NCI-H146 treated with DMSO at 0.1 percent for 48 hours (cell line): Measurements from ENCODE around the gene BTNL3.

Experiments used
- DNase-seq: peaks from one replicate; lab custom pipeline; 2025; ENCODE audit not compliant: unreplicated experiment; lab: John Stamatoyannopoulos, UW

BTNL3 gene

DNA sequence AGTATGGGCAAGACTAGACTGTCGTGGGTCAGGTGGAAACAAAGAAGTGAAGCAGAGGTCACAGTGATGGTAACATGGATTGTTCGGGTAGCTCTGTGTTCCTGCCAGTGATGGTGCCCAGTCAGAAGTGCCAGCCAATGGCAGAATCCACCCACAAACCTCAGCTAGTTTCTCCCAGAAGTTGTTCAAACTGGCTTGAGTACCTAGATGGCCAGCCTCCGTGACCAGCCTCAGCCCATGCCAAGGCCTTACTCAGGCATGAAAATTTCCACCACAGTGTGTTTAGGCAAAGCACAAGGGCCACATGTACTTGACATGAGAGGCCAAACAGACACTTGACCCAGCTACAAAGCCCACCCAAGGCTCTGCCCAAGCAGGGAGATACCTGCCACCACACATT, 32.0 kb downstream of the BTNL3 start:
- no peak for DNase-seq

DNA sequence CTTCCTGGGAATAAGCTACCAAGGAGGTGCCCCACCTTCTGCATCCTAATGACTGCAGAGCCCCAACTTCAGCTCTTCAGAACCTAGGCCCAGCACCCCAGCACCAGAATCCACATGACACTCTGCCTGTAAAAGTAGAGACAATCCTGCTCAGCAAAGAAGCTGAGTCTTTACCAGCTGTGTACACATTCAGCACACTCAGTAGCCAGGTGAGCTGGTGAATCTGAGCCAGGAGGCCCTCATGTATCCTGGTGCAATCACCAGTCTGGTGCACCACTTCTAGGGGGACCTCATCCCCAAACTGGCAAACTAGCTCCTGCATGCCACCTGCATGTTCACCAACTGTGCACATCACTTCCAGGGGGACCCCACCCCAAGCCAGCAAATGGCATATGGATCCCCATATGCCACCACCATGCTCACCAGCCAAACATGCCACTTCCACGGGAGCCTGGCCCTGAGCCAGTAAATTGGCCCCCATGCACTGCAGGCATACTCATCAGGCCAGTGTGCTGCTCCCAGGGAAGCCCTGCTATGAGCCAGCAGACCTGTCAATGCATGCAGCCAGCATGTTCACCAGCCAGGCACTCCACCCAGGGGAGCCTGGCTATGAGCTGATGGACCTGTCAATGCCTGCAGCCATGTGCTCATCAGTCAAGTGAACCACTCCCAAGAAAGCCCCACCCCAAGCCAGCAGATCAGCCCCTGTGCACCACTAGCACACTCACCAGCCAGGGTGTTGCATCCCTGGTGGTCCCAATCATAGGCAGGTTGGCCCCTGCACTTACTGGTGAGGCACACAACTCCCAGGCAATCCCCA, 35.8 kb downstream of the BTNL3 start:
- DNase-seq, result no peak

DNA sequence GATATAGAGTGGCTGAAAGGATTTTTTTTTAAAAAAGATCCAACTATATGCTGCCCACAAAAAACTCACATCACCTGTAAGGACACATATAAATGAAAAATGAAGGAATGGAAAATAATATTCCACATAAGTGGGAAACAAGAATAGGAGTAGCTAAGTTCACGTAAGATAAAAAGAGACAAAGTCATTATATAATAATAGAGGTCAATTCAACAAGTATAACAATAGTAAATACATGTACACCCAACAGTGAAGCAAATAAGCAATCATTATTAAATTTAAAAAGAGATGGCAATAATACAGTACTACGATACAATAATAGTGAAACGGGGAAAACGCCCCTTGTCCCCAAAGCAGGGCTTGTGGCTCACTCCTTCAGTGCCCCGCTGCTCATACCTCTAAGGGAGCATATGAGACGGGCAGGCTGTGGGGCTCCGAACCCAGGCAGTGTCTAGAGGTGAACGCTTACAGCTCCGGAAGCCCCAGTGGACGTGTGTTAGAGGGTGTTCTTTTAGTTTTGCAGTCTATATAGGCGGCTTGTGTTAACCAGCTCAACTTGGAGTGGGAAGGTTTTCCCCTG, 38.9 kb downstream of the BTNL3 start:
- DNase-seq, result no peak

DNA sequence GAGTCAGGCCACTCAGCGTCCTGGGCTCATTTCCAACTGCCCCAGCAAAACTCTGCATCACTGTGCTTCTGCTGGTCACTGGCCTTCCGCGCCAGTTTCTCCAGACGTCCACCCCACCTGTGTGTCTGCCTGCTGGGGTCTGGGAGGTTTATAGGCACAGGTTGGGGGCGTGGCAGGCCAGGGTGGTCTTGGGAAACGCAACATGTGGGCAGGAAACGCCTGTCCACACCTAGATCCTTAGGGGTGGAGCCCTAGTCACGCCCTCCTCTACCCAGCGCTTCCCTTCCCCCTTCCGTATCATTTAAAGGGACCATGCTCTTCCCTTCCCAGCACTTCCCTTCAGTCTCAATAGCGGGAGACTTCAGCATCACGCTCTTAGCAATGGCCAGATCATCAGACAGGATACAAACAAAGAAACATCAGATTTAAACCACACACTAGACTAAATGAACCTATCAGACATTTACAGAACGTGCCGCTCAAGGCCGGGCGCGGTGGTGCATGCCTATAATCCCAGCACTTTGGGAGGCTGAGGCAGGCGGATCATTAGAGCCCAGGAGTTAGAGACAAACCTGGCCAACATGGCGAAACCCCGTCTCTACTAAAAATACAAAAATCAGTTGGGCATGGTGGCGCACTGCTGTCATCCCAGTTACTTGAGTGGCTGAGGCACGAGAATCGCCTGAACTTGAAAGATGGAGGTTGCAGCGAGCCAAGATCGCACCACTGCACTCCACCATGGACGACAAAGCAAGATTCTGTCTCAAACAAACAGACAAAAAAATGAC, 39.6 kb downstream of the BTNL3 start:
- no peak for DNase-seq

DNA sequence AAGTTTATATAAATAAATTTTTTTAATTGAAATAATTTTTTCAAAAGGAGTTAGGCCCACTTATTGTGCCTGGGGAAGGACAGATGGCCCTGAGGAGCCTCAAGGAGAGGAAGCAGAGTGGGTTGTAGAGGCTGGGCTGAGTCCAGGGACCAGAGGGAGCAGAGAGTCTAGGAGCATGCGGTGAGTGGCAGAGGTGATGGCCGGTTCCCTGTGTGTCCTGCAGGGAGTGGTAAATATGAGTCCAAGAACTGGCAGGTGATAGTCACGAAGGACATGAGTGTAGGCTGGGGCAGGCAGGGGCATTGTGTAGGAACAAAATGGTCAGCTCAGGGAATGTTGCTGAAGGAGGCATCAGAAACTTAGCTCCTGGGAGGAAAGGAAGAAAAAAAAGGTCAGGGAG, 43.1 kb downstream of the BTNL3 start:
- DNase-seq, result no peak

DNA sequence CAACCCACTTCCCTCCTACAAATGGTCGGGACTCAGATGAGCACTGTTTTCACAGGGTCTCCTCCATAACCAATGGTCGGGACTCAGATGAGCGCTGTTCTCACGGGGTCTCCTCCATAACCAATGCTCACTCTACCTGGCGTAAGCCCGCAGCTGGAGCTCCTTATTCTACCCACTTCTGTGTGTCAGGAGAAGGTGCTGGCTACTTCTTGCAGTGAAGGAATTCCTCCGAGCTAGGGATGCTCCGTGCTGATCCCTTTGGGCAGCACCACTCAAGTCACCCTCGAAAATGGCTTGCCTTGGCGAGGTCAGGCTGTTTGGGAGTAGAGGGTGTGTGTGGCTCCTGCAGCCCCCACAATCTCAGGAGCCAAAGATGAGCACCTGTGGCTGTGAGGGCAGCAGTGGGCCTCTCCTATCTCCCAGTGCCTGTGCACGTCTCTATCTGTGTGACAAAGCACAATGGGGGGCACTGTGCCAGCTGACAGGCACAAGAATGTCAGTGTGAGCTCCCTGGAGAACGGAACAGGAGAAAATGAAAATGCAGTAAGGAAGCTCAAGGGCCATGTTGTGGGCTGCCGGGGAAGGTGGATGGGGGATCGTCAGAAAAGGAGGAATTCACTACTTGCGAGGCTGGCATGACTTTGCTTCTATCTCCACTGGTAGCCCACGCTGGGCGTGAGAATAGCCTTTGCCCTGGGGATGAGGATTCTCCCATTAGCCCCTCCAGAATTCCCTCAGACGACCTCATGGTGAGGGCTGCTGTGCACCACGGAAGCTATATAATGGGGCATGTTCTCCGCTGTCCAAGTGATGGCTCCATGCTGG, 47.6 kb downstream of the BTNL3 start:
- DNase-seq, result no peak

DNA sequence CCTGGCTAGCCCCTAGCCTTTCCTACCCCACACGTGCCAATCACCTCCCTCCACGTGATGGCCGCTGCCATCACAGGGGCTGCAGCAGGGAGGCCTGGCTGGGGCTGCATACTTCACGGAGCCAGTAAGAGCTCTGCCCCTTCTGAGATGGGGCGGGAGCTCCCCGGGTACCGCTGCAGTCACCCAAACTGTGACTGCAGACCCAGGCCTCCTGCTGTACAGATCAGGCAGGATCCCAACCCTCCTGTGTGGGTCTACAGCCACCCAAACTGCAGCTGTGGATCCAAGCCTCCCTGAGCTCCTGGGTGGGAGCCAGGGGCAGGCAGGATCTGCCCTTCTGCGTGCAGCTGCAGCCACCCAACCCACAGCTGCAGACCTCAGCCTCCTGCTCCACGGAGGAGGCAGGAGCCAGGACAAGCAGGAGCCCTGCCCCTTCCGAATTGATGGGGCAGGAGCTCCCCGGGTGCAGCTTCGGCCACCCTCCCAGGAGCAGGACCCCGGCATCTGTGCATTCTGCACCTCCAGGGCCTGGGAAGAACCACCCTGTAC, 48.2 kb downstream of the BTNL3 start:
- DNase-seq, result no peak

DNA sequence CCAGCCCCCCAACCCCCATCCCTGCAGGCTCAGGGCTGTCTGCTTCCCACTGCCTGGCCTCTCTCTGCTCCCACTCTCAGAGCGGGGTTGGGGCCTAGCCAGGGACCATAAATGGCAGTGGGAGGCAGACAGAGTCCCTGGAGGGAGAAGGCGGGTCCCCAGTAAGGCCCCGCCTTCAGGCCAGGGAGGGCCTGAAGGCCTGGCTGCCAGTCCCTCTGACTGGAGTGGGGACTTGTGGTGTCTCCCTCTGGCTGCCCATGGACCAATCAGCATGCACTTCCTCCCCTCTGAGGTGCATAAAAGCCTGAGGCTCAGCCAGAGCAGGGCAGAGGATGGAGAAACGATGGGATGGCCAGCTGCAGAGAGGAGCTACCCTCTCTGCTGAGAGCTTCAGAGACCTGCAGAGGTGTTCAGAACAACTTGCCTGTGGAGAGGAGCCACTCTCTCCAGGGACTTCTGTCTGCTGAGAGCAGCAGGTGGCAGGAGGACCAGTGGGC, 48.8 kb downstream of the BTNL3 start:
- no peak for DNase-seq

DNA sequence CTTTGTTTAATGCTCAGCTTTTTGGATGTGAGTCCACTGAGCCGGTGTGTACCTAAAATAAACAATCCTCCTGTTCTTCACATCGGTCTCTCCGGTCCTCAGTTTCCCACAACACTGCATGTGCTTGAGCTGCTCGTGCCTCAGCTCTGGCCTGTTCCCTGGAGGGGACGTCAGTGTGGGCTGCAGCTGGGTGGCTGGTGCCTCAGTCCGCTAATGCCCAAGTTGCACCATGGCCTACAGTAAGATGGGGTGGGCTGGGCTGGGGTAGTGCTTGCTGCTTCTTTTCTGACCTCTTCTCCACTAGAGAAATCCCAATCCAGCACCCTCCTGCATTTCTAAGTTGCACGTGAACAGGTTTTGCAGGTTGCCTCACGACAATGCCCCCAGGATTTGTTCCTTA, 50.8 kb downstream of the BTNL3 start:
- no peak for DNase-seq

DNA sequence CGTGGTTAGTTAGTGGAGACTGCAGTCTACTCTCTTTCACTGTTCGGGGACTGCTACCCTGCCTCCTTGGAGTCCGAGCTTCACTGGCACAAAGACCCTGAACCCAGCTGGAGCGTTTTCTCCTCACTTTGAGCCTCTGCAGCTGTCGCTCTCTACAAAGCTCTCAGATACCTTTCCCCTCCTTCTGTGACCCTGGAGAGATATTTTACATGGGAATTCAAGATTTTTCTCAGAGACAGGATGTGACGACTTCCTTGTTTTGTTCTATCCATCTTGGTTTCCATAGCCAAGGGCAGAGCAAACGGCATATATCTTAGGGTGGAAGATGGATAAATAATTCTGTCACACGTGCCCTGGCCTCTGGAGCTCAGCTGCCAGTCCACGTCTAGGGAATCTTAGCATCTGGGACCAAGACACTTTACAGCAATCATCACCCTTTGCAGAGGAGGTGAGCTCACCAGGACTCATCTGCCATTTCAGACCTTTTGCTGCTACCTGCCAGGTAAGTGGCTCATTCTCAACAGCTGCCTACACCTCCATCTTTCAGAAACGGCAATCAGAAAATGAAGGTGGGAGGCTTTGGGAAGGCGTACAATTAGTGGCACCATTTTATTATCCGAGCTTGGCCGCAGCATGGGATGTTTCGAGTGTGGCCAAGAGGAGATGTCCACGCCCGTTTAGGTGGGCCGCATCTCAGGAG, 51.4 kb downstream of the BTNL3 start, which contains the start of gene BTNL9:
BTNL9 (plus strand) TSS at position 336 of the 700 bp plus-strand sequence. CDS start 5,224 bp downstream, outside the sequence.
- no peak for DNase-seq

DNA sequence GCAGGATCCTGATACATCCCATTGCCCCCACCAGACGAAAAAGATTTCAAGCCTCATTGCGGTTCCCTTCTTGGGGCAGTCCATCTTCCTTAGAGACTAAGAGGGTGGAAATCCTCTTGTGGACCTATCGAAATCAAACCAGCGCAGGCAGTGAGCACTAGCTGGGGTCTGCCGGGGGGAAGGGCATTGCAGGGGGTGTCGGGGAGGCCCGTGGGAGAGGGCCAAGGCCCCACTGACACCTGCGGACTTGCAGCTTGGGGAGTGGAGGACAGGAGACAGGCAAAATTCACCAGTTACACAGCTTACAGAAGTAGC, 51.9 kb downstream of the BTNL3 start:
- DNase-seq, result no peak

DNA sequence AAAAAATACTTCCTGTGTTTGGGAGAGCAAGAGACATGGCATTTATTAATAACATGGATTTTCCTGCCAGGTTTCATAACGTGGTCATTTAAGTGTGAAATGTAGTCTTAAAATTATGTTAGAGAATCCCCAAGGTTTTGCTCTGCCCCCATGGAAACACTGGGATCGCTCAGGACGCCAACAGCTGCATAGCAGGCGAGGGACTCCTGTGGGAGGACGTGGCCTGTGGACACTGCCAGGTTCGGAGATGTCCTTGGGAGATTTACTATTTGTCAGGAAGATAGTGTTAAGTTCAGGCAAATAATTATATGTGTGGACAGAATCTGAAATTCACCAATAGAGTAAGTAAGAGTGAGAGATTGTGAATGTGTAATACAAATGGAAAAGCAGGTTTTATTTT, 52.4 kb downstream of the BTNL3 start:
- DNase-seq, result no peak

DNA sequence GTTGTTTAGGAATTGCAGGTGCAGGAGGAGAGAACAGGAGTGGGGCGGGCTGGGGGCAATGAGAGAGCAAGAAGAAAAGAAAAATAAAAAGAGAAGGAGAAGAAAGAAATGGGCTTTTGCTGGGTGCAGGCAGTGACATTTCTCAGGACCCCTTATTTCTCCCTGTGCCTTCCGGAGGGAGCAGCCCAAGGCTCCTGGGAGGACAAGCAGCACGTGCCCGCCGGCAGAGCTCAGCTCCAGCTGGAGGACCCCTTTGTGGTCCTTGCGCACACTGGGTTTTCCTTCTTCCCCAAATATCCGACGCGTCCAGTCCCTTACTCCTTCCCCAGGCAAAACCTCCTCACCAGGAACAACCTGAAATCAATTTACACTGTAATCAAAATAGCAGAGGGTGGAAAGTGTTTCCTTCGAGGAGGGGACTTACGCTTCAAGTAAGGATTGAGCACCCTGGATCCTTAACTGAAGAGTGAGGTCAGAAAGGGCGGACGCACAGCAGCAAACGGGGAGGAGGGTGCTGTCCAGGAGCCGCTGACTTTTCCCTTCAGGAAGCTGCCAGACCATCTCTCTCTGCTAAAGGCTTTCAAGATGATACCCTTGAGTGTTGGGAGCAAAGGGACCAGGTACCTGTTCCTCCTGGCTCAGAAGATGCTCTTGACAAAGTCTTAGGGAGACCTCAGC, 53.5 kb downstream of the BTNL3 start:
- no peak for DNase-seq

DNA sequence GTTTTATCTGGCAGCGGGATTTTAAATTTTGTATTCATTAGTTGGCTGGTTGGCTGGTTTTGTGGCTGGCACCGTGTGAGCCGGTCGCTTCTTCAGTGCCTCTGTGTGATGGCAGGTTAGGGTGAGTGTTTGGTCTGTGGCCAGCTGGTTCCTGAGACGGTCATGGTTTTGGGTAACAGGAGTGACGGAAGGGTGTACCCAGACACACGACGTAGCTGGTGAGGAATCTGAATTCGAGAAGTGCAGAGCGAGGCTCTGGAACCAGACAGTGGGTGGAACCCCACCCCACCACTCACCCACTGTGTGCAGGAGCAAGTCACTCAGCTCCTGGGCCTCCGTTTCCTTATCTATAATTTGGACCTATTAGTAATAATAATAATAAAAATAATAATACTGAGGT, 54.1 kb downstream of the BTNL3 start:
- no peak for DNase-seq

DNA sequence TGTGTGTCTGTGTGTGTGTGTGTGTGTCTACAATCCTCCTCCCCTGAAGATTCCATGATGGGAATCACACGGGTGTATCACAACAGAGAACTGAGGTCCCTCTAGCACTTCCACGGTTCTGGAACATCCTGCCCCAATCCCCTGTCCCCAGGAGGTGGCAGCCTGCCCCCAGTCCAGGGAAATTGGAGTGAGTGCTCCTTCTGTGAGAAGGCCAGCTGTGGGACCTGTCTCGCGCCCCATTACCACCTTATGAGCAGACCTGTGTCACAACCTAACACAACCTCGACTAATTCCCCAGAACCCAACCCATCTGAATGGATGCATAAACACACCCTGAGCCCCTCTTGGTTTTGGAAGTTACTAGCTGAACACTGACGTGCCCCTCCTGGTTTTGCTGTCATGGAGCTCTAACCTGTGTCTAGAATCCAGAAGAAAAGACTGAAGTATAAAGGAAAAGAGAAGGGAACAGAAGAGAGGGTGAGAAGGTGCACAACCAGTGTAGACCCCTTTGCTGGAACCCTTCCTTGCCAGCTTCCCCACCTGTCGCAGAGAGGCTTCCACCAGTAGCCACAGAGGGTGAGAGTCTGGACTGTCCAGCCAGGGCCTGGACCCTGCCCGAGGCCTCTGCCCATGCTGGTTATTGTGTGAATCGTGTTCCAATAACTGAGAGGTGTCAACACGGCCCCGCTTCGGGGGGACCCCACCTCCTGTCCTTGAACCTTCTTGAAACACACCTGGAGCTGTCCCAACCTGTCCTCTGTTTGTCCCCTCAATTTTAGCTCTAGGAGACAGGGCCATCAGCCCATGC, 54.8 kb downstream of the BTNL3 start:
- DNase-seq, result no peak

DNA sequence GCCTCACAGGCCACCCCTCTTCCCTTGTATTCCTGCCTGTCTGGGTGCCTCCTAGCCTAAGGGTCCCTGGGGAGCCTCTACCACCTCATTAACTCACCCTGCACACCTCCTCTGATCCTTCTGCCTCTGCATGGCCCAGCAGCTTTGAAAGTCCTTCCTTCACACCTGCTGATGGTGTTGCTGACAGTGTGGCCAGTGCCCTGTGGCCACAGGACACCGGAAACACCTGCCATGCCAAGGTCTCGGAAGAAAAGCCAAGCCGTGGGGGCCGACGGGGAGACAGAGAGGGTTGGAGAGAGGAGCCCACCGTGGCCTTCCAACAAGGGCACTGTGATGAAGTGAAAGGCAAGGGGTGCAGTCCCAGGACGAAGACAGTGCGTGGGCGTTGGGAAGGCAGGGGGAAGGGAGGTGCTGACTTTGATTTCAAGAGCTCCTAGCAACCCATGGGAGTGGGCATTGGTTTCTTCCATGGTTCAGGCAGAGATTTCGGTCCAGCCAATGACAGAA, 55.5 kb downstream of the BTNL3 start:
- no peak for DNase-seq

DNA sequence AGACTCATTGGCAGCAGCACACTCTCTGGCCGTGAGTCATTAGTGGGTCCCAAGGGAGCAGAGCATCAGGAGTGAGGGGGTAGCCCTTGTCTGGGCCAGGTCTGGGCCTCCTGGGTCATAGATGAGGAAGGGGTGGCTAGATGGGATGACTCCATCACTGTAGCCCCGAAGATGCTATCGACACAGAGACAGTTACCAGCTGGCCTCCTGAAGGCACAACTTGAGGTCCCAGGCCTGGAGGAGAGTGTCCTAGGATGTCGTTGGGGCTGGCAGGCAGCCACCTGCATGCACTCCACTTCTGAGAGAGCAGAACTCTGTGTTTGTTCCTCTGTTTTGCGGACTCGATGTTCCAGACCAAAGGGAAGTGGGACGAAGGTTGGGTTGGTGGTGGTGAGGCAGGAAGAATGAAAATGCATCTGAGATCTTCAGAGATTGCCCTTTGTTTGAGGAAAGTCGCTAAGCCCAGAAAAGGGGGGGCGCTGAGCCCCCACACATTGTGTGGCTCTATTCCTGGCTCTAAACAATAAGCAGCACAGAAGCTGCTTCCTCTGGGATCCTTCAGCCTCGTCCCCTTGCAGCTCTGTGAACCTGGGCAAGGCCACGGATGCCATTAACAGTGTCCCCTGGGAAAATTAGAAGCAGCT, 56.1 kb downstream of the BTNL3 start:
- DNase-seq, result no peak

DNA sequence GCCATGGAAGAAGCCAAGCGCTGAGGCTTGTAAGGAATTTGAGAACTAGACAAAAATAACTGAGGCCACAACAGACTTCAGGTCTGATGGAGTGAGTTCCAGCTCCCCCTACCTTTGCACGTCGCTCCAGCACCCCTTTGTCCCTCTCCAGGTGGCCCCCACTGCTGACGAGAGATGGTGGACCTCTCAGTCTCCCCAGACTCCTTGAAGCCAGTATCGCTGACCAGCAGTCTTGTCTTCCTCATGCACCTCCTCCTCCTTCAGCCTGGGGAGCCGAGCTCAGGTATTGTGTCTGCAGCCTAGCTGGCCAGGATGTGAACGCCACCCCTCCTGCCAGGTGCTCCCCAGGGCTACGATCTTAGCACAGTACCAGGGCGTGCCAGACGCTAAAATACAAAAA, 56.7 kb downstream of the BTNL3 start:
- no peak for DNase-seq
